ENCODE measurements around the gene CARTPT. TPM values are rescaled to one million over a fixed set of nuclear protein-coding genes. Genes with fewer than 3 reads are reported as not detected.

Gene CARTPT
- total and polyA plus RNA-seq, 10 of the 15 experiments (the other 5 are each of a cell fraction or from before 2014, with no cell fraction given) = not detected

GRCh38 chr5:71770381-71770780, 51.3 kb downstream of the CARTPT start:
- FAIRE-seq (no peak), DNase-seq (ENCODE audit: low read depth, low spot score) (no peak), ATAC-seq (no peak)
- Histone ChIP-seq H3K4me3 (no peak overlapping the region), H3K27me3 (replicated peaks in 1 of 2; ENCODE audit: control insufficient read depth in 2 of 2, insufficient read depth in 2 of 2, low read length in 1 of 2) (no peaks in the 10 kb centered on the region), H2AFZ (ENCODE audit: control insufficient read depth, low read depth, low read length) (no peak overlapping the region), H3K4me1 (ENCODE audit: control insufficient read depth, insufficient read depth, low read length) (no peaks in the 10 kb centered on the region), H4K20me1 (ENCODE audit: control insufficient read depth, insufficient read depth) (no peaks in the 10 kb centered on the region), H3K9me3 (replicated peaks; ENCODE audit: control insufficient read depth, insufficient read depth, low read length) (no peaks in the 10 kb centered on the region), H3K27ac (ENCODE audit: control insufficient read depth, insufficient read depth) (no peak overlapping the region), H3K9ac (ENCODE audit: control insufficient read depth, insufficient read depth, low read length) (no peak overlapping the region), H3K79me2 (ENCODE audit: control insufficient read depth, insufficient read depth, low read length) (no peaks in the 10 kb centered on the region), H3K36me3 (ENCODE audit: control insufficient read depth in 2 of 2, insufficient read depth in 2 of 2, low read length in 1 of 2) (no peaks in the 10 kb centered on the region), H3K4me2 (ENCODE audit: control insufficient read depth, insufficient read depth) (no peak overlapping the region)
- POLR2A ChIA-PET = interaction anchor here (0.7 kb wide), 1 partner anchor 466 kb away, joined by 3 read pairs; no protein-coding TSS in a partner anchor
- TF ChIP-seq EZH2 (IDR thresholded peaks at IDR 0.05; ENCODE audit: borderline replicate concordance, control insufficient read depth, low read depth, low read length) (no peak), BACH1 (IDR thresholded peaks at IDR 0.05; ENCODE audit: borderline replicate concordance) (no peak), ZBTB33 (IDR thresholded peaks at IDR 0.05) (no peak), SUZ12 (IDR thresholded peaks at IDR 0.05; ENCODE audit: unreplicated experiment) (no peak), CBFB (IDR thresholded peaks at IDR 0.05; ENCODE audit: low read depth) (no peak), ZNF24 (IDR thresholded peaks at IDR 0.05) (no peak), BMI1 (IDR thresholded peaks at IDR 0.05; ENCODE audit: borderline replicate concordance) (no peak)
- in situ Hi-C loops (cut with MboI) = loop anchor here (25.0 kb wide), 1 partner anchor 108 kb away; no protein-coding TSS in a partner anchor
- CTCF ChIA-PET = interaction anchor here (1.0 kb wide), 1 partner anchor 624 kb away, joined by 3 read pairs; no protein-coding TSS in a partner anchor
- SMC1A ChIA-PET (ENCODE audit: uncharacterized antibody, unreplicated experiment) = no interaction called here
- intact Hi-C loops (cut with micrococcal nuclease; ENCODE audit: unreplicated experiment) = no loop called here
- RAD21 ChIA-PET (ENCODE audit: unreplicated experiment) = no interaction called here
- no TSS peak for BruUV-seq (replicated peaks)

Other genes with a start within 250 kb of the CARTPT start
- 56.6 and 63.7 TPM in 2 replicates for gene MCCC2, start 131.9 kb upstream of the CARTPT start, total RNA-seq (2014; rRNA removed)
- 66.9 and 67.6 TPM in 2 replicates for gene MCCC2, start 131.9 kb upstream of the CARTPT start, total RNA-seq (2014; rRNA removed; fragmentation: Illumina TruSeq; extraction: Trizol)
- 85.6 and 87.9 TPM in 2 replicates for gene MCCC2, start 131.9 kb upstream of the CARTPT start, total RNA-seq (2021)
- gene MCCC2, start 131.9 kb upstream of the CARTPT start, polyA plus RNA-seq (2011; rRNA removed) = 96.4 and 116 TPM in 2 replicates
- 103 and 125 TPM in 2 replicates for gene MCCC2, start 131.9 kb upstream of the CARTPT start, polyA plus RNA-seq (2014; fragmentation: Illumina TruSeq; extraction: Trizol)
- gene MCCC2, start 131.9 kb upstream of the CARTPT start, polyA plus RNA-seq (2014; fragmentation: Nextera tagmentation; extraction: Ambion mirVana) = 10 to 100 TPM; 22.2 to 29.1 TPM
- 61.8 and 69.9 TPM in 2 replicates for gene MCCC2, start 131.9 kb upstream of the CARTPT start, polyA plus RNA-seq (2014; rRNA removed)
- 100 to 1,000 TPM; 102 to 106 TPM for gene MCCC2, start 131.9 kb upstream of the CARTPT start, polyA plus RNA-seq (2016; fragmentation: Nextera tagmentation; extraction: Ambion mirVana)

Measured in GM12878 (cell line).